Activated naive CD4-positive, alpha-beta T cell (primary cell): ENCODE measurements around the gene PDCD11.
"Not testable (repeated sequence)": the region's sequence is repeated elsewhere in the genome, so short reads cannot be mapped to it uniquely, and the experiment has no call there.

Experiments used
- DNase-seq, 4 experiments: peaks; one replicate each; lab custom pipeline; 2025; lab: John Stamatoyannopoulos, UW

The PDCD11 gene

GRCh38 chr10:103476046-103476768 lies 79.8 kb downstream of the PDCD11 start:
- no peak for DNase-seq

GRCh38 chr10:103478671-103479070 lies 82.2 kb downstream of the PDCD11 start:
- no peak for DNase-seq

- no peak for DNase-seq
These were observed 82.7 kb downstream of the PDCD11 start, which contains the start of gene CALHM3 for GRCh38 chr10:103479135-103479534. Gene CALHM3, minus strand, starts transcription at chr10:103479240. Its CDS starts 208 bp downstream, at chr10:103479032.

GRCh38 chr10:103480521-103480920 lies 84.1 kb downstream of the PDCD11 start:
- DNase-seq = no peak

GRCh38 chr10:103481974-103482531 lies 85.6 kb downstream of the PDCD11 start:
- DNase-seq = no peak

- DNase-seq = not testable (repeated sequence)
These were observed 90.4 kb downstream of the PDCD11 start for GRCh38 chr10:103486635-103487409.

GRCh38 chr10:103487410-103487708 lies 90.9 kb downstream of the PDCD11 start:
- DNase-seq = no peak

GRCh38 chr10:103490986-103491314 lies 94.5 kb downstream of the PDCD11 start:
- no peak for DNase-seq

GRCh38 chr10:103491729-103492364 lies 95.4 kb downstream of the PDCD11 start:
- no peak for DNase-seq

- no peak for DNase-seq
These were observed 96.3 kb downstream of the PDCD11 start for GRCh38 chr10:103492655-103493261.

GRCh38 chr10:103493362-103493915 lies 97.0 kb downstream of the PDCD11 start, which contains the start of gene NEURL1:
Gene NEURL1, plus strand, starts transcription at chr10:103493705. Its CDS starts 683 bp downstream, at chr10:103494388.
- no peak for DNase-seq

- peak in 1 of 4 experiments; percentile 17 for DNase-seq
These were observed 97.8 kb downstream of the PDCD11 start for GRCh38 chr10:103493916-103494877.

GRCh38 chr10:103495321-103495720 lies 98.9 kb downstream of the PDCD11 start:
- no peak for DNase-seq
